Mucosa of rectum (tissue), 2 donors: ENCODE data around the gene PLEKHF1.

ENCODE experiments used
- H3K27ac ChIP-seq, 2 donors: one replicate each; pipeline ENCODE4 v1.7.0; 2013; ENCODE audit warnings: inconsistent platforms in 2 of 2, low read depth in 2 of 2, low read length in 2 of 2
- H3K27me3 ChIP-seq, 2 donors: one replicate each; pipeline ENCODE4 v1.7.0; 2013; ENCODE audit warnings: low read length in 2 of 2; ENCODE audit not compliant: control insufficient read depth in 2 of 2, insufficient read depth in 2 of 2
- H3K36me3 ChIP-seq, 2 donors: one replicate each; pipeline ENCODE4 v1.7.0; 2013; ENCODE audit warnings: low read length in 2 of 2; ENCODE audit not compliant: control insufficient read depth in 2 of 2, insufficient read depth in 2 of 2
- H3K4me1 ChIP-seq, 2 donors: one replicate each; pipeline ENCODE4 v1.7.0; 2013; ENCODE audit warnings: low read length in 2 of 2, mild to moderate bottlenecking in 1 of 2; ENCODE audit not compliant: control insufficient read depth in 2 of 2, insufficient read depth in 2 of 2
- H3K4me3 ChIP-seq, 2 donors: one replicate each; pipeline ENCODE4 v1.7.0; 2013; ENCODE audit warnings: low read length in 2 of 2
- H3K9ac ChIP-seq, 2 donors: one replicate each; pipeline ENCODE4 v1.7.0; 2013; ENCODE audit warnings: low read length in 2 of 2, low read depth in 1 of 2, mild to moderate bottlenecking in 1 of 2
- H3K9me3 ChIP-seq, 2 donors: one replicate each; pipeline ENCODE4 v1.7.0; 2013; ENCODE audit warnings: low read length in 2 of 2; ENCODE audit not compliant: control insufficient read depth in 2 of 2
- donor health status: healthy.
- donor health status: Normal muscosa, but diverticular disease.

PLEKHF1 gene

DNA sequence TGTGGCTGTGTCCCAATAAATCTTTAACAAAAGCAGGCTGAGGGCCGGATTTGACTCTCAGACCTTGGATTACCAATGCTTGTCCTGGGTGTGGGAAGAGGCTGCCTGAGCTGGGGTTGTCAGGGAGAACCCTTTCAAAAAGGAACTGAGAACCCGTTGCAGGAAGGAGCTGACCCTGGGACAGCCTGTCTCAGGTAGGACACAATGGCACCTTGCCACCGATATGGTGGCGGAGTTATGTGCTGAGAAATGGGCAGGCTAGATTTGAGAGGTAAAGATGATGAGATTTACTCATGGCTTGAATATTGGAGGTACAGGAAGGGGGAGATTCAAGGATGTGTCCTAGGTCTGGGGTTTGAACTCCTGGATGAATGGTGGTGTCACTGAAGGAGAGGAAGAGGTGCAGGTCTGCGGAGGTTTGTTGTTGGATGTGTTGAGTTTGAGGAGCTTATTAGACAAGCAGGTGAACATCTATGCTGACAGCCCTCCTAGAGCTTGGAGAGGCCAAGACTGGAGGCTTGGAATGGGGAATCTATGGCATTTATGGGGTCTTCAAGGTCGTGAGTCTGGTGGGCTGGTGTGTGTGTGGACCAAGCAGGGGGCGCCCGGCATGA, 7.2 kb downstream of the PLEKHF1 start:
- Histone ChIP-seq H3K27ac (peak overlapping the region; percentile 17 to 18), H3K9me3 (no peaks in the 10 kb centered on the region), H3K36me3 (peaks cover 3 to 10% of the 10 kb centered on the region in 2 donors), H3K9ac (no peak overlapping the region), H3K27me3 (no peaks in the 10 kb centered on the region), H3K4me3 (no peak overlapping the region), H3K4me1 (no peaks in the 10 kb centered on the region)

DNA sequence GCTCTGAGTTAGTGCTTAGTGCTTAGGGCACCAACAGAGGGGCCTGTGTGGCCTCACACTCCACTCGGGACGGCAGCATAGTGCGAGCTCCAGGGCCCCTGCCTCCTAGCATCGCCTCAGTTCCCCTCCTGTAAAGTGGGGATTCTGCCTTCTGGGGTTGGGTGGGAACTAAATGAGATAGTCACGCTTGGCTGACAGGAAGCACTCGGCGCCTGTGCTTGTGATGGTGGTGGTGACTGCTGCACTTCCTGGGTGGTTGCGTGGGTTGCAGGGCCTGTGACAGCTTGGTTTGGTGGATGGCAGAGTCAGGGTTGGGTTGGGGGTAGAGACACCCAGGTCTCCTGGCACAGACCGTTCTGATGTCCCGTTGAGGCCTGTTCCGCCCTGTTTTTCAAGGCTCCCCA, 7.7 kb downstream of the PLEKHF1 start:
- H3K4me3 ChIP-seq: no peak overlapping the region
- H3K9me3 ChIP-seq: no peaks in the 10 kb centered on the region
- H3K4me1 ChIP-seq: peaks cover 0 to 2% of the 10 kb centered on the region in 2 donors
- peak overlapping the region; percentile 18 to 28 for H3K27ac ChIP-seq
- H3K36me3 ChIP-seq: peaks cover 3 to 10% of the 10 kb centered on the region in 2 donors
- H3K27me3 ChIP-seq: no peaks in the 10 kb centered on the region
- H3K9ac ChIP-seq: no peak overlapping the region

DNA sequence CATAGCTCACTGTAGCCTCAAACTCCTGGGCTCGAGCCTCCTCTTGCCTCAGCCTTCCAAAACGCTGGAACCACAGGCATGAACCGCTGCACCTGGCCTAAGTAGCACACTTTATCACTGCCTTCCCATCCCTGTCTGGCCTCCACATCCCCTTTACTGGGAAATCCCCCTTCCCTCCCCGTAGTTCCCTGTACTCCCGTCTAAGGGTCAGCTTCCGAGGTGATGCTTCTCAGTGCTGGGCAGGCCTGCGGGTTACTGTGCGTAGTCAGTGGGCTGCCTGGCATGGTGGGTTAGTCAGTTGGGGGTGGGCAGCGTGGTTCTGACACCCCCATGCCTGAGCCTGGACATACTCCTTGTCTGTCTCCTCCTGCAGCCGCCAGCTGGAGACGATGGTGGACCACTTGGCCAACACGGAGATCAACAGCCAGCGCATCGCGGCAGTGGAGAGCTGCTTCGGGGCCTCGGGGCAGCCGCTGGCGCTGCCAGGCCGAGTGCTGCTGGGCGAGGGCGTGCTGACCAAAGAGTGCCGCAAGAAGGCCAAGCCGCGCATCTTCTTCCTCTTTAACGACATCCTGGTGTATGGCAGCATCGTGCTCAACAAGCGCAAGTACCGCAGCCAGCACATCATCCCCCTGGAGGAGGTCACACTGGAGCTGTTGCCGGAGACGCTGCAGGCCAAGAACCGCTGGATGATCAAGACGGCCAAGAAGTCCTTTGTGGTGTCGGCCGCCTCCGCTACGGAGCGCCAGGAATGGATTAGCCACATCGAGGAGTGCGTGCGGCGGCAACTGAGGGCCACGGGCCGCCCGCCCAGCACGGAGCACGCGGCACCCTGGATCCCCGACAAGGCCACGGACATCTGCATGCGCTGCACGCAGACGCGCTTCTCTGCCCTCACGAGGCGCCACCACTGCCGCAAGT, 8.4 kb downstream of the PLEKHF1 start:
- Histone ChIP-seq H3K36me3 (peaks cover 3 to 10% of the 10 kb centered on the region in 2 donors), H3K27me3 (no peaks in the 10 kb centered on the region), H3K27ac (peak overlapping the region; percentile 18 to 28), H3K4me1 (peaks cover 0 to 2% of the 10 kb centered on the region in 2 donors), H3K9ac (no peak overlapping the region), H3K4me3 (no peak overlapping the region), H3K9me3 (no peaks in the 10 kb centered on the region)

DNA sequence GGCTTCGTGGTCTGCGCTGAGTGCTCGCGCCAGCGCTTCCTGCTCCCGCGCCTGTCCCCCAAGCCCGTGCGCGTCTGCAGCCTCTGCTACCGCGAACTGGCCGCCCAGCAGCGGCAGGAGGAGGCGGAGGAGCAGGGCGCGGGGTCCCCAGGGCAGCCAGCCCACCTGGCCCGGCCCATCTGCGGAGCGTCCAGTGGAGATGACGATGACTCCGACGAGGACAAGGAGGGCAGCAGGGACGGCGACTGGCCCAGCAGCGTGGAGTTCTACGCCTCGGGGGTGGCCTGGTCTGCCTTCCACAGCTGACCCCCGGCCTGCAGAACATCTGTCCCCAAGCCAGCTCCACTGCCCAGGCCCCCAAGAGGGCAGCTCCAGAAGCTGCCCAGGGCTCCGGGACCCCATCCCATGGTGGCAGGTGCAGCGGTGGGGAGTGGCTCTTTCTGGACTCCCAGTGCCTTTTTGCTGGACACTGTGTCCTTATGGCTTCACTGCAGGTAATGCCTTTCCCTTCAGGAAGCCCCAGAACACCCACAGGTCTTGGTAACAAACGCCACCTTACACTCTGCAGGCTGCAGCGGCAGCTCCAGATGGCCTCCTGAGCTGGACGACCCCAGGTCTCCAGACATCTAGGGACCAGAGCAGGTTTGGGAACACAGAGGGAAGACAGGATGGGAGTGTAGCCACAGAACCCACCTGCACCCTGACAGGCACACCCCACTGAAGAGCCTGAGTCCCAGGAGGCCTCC, 9.3 kb downstream of the PLEKHF1 start:
- no peak overlapping the region for H3K27ac ChIP-seq
- H3K9me3 ChIP-seq: no peaks in the 10 kb centered on the region
- peaks cover 0 to 2% of the 10 kb centered on the region in 2 donors for H3K4me1 ChIP-seq
- no peak overlapping the region for H3K4me3 ChIP-seq
- no peak overlapping the region for H3K9ac ChIP-seq
- H3K27me3 ChIP-seq: no peaks in the 10 kb centered on the region
- peaks cover 3 to 10% of the 10 kb centered on the region in 2 donors for H3K36me3 ChIP-seq

DNA sequence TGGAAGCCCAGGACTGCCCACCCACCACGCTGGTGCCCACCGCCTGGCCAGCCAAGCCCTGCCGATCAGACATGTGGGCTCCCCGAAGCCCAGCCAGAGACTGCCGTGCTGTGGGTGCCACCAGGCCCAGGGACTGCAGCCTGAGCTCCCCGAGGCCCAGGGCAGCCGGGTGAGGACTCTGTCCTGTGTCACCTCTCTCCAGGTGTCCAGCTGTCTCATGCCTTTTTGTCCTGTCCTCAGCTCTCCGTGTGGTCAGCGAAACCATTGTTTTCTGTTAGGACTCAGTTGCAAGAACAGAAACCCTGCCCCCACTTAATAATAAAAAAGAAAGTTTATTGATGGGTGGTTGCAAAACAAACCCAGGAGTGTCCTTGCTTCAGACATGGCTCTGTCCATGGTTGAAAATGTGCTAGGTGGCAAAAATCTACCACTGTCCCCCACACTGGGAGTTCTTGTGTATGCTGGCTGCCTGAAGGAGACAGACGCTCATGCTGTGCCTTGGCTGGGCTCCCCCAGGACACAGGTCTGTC, 9.9 kb downstream of the PLEKHF1 start:
- H3K36me3 ChIP-seq: peaks cover 3 to 10% of the 10 kb centered on the region in 2 donors
- no peak overlapping the region for H3K4me3 ChIP-seq
- no peak overlapping the region for H3K27ac ChIP-seq
- H3K27me3 ChIP-seq: no peaks in the 10 kb centered on the region
- H3K9ac ChIP-seq: no peak overlapping the region
- peaks cover 0 to 5% of the 10 kb centered on the region in 2 donors for H3K4me1 ChIP-seq
- no peaks in the 10 kb centered on the region for H3K9me3 ChIP-seq

DNA sequence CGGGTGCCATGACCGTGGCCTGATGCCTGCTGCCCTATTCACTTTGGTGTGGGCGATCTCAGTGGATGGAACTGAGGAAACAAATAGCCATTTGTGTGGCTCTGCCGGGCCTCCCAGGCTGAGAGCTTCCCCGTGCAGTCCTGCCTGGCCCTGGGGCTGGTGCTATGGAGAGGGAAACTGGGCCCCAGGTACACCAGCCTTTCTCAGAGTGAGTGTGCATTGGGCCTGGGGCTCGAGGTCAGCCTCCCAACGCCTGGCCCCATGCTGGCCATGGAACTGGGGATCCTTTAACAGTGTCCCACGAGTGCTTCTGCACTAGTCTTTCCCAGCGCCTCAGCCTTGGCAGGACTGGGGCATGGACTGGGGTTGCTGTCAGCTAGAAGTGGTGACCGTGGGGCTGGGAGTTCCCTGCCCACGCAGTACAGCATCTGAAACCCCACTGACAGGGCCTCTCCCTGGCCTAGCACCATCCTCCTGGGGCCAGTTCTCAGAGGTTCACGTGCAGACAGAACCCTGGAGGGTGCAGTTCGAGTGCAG, 10.5 kb downstream of the PLEKHF1 start:
- Histone ChIP-seq H3K4me3 (no peak overlapping the region), H3K4me1 (peaks cover 0 to 7% of the 10 kb centered on the region in 2 donors), H3K9me3 (no peaks in the 10 kb centered on the region), H3K36me3 (peaks cover 3 to 10% of the 10 kb centered on the region in 2 donors), H3K9ac (no peak overlapping the region), H3K27me3 (no peaks in the 10 kb centered on the region), H3K27ac (no peak overlapping the region)

DNA sequence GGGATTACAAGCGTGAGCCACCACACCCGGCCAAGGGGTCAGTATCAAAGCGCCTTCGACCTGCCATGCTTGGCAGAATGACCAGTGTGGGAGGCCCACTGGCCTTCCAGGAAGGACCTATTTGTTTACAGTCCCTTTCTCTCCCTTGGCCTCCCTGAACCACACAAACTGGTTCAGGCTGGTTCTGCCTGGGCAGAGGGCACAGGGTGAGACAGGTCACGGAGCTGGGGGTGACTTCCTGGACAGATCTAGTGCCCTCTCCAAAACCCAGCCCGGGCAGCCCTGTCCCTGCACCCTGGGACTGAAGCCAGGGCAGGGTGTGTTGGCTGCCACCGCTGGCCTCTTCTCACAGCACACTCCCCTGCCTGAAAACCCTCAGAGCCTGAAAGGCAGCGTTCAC, 11.3 kb downstream of the PLEKHF1 start:
- H3K27ac ChIP-seq: peak overlapping the region in 1 of 2 donors; percentile 16
- H3K27me3 ChIP-seq: no peaks in the 10 kb centered on the region
- no peaks in the 10 kb centered on the region for H3K9me3 ChIP-seq
- H3K4me1 ChIP-seq: peaks cover 3 to 14% of the 10 kb centered on the region in 2 donors
- peaks cover 3 to 10% of the 10 kb centered on the region in 2 donors for H3K36me3 ChIP-seq
- no peak overlapping the region for H3K4me3 ChIP-seq
- H3K9ac ChIP-seq: no peak overlapping the region

DNA sequence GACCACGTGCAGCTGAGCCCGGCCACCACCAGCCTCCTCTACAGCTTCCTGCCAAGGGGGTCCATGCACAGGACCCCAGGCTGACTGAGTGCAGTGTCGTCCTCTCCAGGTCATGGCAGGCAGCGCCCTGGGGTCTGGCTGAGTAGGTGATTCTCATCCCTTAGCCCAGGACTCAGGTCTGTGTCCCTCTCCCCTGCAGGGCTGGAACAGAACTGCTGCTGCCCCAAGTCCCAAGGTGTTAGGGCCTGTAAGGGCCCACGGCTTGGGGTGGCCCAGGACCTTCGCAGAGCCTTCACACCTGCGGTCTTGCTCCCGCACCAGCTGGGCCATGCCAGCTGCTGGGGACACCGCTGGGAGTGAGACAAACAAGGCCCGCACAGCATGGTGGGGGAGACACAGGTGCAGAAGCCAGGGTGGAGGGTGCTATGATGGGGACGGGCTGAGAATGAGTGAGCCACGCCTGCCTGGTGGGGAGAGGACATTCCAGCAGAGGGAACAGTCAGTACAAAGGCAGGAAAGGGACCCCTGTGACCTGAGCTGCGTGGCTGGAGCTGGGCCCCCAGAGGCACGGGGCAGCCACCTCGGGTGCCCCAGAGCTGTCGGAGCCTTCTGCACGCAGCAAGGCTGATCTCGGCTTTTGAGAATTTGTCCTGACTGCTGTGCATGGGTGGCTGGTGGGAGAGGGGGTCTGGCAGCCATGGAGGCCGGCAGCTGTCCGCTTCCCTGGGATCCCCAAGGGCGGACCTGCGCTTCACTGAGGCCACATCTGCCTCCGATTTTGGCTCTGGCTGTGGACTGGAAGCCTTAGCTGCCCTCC, 11.9 kb downstream of the PLEKHF1 start:
- H3K9me3 ChIP-seq: no peaks in the 10 kb centered on the region
- H3K4me1 ChIP-seq: peaks cover 3 to 14% of the 10 kb centered on the region in 2 donors
- H3K27me3 ChIP-seq: no peaks in the 10 kb centered on the region
- H3K9ac ChIP-seq: no peak overlapping the region
- no peak overlapping the region for H3K4me3 ChIP-seq
- peaks cover 3 to 10% of the 10 kb centered on the region in 2 donors for H3K36me3 ChIP-seq
- peak overlapping the region in 1 of 2 donors; percentile 16 for H3K27ac ChIP-seq

DNA sequence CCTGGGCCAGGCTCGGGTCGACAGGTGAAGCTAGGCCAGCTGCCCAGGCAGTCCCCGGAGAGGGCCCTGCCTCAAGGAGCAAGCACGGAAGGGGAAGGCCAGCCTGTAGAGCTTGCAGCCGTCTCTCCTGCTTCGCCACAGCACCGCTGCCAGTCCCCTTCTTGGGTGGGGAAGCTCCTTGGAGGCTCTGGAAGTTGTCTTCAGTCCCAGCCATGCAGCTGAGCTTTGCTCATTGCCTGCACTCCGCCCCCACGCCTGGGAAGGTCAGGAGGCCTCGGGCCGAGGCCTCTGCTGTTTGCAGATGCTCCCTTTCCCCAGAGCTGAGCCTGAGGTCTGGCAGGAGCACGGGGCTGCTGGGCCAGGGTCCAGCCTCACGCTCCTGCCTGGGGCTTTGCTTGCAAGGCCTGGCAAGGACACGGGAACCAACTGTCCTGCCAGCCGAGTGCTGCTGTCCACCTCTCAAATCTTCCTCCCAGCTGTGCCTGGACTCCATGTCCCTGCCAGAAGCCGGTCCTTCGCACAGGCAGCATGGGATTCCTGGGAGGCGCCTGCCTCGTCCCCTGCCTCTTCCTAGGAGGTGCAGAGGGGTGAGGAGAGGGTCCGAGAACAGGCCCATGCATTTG, 13.3 kb downstream of the PLEKHF1 start:
- H3K9me3 ChIP-seq: no peaks in the 10 kb centered on the region
- H3K36me3 ChIP-seq: peaks cover 3 to 10% of the 10 kb centered on the region in 2 donors
- no peak overlapping the region for H3K27ac ChIP-seq
- H3K4me3 ChIP-seq: no peak overlapping the region
- peaks cover 3 to 14% of the 10 kb centered on the region in 2 donors for H3K4me1 ChIP-seq
- no peaks in the 10 kb centered on the region for H3K27me3 ChIP-seq
- H3K9ac ChIP-seq: no peak overlapping the region
